Skeletal muscle satellite cell (primary cell): ENCODE results near the gene ITGA2B.
"Not testable (repeated sequence)": the region's sequence is repeated elsewhere in the genome, so short reads cannot be mapped to it uniquely, and the experiment has no call there.

ENCODE experiments used
- H3K27me3 ChIP-seq: 2 replicates; pipeline ENCODE4 v1.7.0; 2013; ENCODE audit warnings: low read length; ENCODE audit not compliant: control insufficient read depth, insufficient read depth
- H3K36me3 ChIP-seq: 2 replicates; pipeline ENCODE4 v1.7.0; 2013; ENCODE audit warnings: mild to moderate bottlenecking, control low read depth, low read length; ENCODE audit not compliant: insufficient read depth
- H3K4me1 ChIP-seq: 2 replicates; pipeline ENCODE4 v1.7.0; 2013; ENCODE audit warnings: low read length; ENCODE audit not compliant: control insufficient read depth, insufficient read depth
- H3K4me2 ChIP-seq: 2 replicates; pipeline ENCODE4 v1.7.0; 2013; ENCODE audit warnings: mild to moderate bottlenecking, low read length
- H3K4me3 ChIP-seq: 2 replicates; pipeline ENCODE4 v1.7.0; 2013; ENCODE audit warnings: low read length
- H3K9ac ChIP-seq: 2 replicates; pipeline ENCODE4 v1.7.0; 2013; ENCODE audit warnings: mild to moderate bottlenecking, low read depth, low read length, moderate library complexity
- H3K9me3 ChIP-seq: replicated peaks from 2 replicates; pipeline ENCODE4 v1.7.0; 2013; ENCODE audit warnings: mild to moderate bottlenecking, control low read depth, low read length

Gene ITGA2B

GRCh38 chr17:44378171-44378705 is 11.2 kb downstream of the ITGA2B start:
- Histone ChIP-seq H3K27me3 (peaks cover 49% of the 10 kb centered on the region), H3K4me1 (no peaks in the 10 kb centered on the region), H3K9ac (no peak overlapping the region), H3K4me3 (no peak overlapping the region), H3K4me2 (no peak overlapping the region), H3K9me3 (no peaks in the 10 kb centered on the region), H3K36me3 (no peaks in the 10 kb centered on the region)

DNA sequence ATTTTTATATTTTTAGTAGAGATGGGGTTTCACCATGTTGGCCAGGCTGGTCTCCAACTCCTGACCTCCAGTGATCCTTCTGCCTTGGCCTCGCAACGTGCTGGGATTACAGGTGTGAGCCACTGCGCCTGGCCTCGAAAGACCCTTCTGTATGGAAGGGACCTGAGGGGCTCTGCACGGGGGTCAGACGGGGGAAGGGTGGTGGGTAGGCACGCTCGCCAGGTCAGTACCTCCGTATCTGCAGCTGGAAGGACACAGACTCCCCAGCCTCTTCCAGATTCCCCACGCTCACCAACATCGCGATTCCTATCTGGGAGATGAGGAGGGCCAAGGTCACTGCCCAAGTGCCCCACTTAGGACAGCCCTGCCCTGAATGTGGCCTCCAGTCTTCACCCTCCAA is 12.7 kb downstream of the ITGA2B start:
- Histone ChIP-seq H3K27me3 (peaks cover 40% of the 10 kb centered on the region), H3K9ac (no peak overlapping the region), H3K9me3 (no peaks in the 10 kb centered on the region), H3K4me3 (no peak overlapping the region), H3K4me2 (no peak overlapping the region), H3K4me1 (no peaks in the 10 kb centered on the region), H3K36me3 (no peaks in the 10 kb centered on the region)

DNA sequence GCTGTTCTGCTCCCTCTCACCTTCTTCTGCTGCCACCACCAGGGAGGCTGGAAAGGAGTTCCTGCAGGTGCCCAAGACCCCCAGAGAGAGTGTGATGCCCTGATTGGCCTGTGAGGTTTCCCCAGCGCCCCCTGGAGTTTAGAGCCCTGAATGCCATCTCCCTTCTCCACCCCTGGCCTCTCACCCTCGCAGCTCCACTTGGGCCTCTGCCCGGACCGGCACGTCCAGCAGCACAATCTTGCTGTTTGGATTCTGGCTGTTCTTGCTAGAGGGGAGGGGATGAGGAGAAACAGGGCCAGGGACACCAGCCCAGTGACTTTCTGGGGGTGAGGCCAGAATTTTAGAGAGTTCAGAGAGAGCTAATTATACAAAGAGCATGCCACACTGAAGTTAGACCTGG is 13.3 kb downstream of the ITGA2B start:
- Histone ChIP-seq H3K36me3 (no peaks in the 10 kb centered on the region), H3K9ac (no peak overlapping the region), H3K27me3 (peaks cover 39% of the 10 kb centered on the region), H3K9me3 (no peaks in the 10 kb centered on the region), H3K4me2 (no peak overlapping the region), H3K4me3 (no peak overlapping the region), H3K4me1 (no peaks in the 10 kb centered on the region)

- Histone ChIP-seq H3K36me3 (no peaks in the 10 kb centered on the region), H3K27me3 (peaks cover 36% of the 10 kb centered on the region), H3K9ac (no peak overlapping the region), H3K9me3 (no peaks in the 10 kb centered on the region), H3K4me3 (no peak overlapping the region), H3K4me1 (no peaks in the 10 kb centered on the region), H3K4me2 (no peak overlapping the region)
Measured at GRCh38 chr17:44375196-44376017, 14.0 kb downstream of the ITGA2B start.

DNA sequence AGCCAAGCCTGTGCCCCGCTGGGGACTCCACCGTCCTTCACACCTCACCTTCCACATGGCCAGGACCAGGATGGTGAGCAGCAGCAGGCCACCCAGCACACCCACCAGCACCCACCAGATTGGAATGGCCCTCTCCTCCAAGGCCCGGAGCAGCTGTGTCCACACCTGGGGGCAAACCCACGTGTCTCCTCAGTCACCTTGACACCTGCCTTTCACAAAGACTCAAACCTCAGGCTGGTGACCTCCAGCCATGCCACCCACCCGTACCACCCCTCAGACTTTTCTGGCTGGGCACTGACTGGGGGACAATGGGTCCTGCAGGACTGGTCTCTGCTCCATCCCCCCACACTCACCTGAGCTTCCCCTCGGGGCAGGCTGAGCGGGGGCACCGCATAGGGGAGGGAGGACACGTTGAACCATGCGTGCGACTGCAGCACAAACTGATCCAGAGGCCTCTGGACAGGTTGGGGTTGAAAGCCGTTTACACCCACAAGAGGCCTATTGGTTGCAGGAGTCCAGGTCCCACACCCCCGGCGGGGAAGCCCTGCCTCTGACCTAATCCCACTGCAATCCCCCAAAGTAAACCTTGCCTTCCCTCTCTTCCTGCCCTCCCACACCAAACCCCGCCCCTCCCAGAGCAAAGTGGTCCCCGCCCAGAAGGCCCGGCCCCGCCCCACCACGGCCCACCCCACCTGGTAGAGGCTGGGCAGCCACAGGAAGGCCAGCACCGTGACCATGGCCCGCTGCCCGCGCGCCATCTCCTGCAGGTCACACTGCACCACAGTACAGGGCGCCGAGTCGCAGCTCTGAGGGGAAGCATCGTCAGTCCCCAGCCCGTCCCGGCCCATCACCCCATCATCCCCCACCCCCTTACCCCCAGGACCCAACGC is 14.9 kb downstream of the ITGA2B start:
- H3K27me3 ChIP-seq = peaks cover 29% of the 10 kb centered on the region
- no peak overlapping the region for H3K9ac ChIP-seq
- H3K9me3 ChIP-seq = no peaks in the 10 kb centered on the region
- no peak overlapping the region for H3K4me3 ChIP-seq
- H3K4me2 ChIP-seq = no peak overlapping the region
- no peaks in the 10 kb centered on the region for H3K4me1 ChIP-seq
- H3K36me3 ChIP-seq = no peaks in the 10 kb centered on the region

GRCh38 chr17:44372036-44372435 is 17.4 kb downstream of the ITGA2B start:
- Histone ChIP-seq H3K9me3 (no peaks in the 10 kb centered on the region), H3K36me3 (no peaks in the 10 kb centered on the region), H3K27me3 (peaks cover 31% of the 10 kb centered on the region), H3K4me1 (no peaks in the 10 kb centered on the region), H3K4me3 (no peak overlapping the region), H3K9ac (no peak overlapping the region), H3K4me2 (no peak overlapping the region)

GRCh38 chr17:44369414-44370023 is 19.9 kb downstream of the ITGA2B start:
- not testable (repeated sequence) for H3K4me2 ChIP-seq, H3K9ac ChIP-seq, H3K36me3 ChIP-seq, H3K4me1 ChIP-seq, H3K4me3 ChIP-seq, H3K9me3 ChIP-seq
- H3K27me3 ChIP-seq = peaks cover 36% of the 10 kb centered on the region

GRCh38 chr17:44368391-44369243 is 20.8 kb downstream of the ITGA2B start:
- not testable (repeated sequence) for H3K4me3 ChIP-seq, H3K4me2 ChIP-seq, H3K36me3 ChIP-seq, H3K9me3 ChIP-seq, H3K9ac ChIP-seq, H3K4me1 ChIP-seq
- H3K27me3 ChIP-seq = peaks cover 36% of the 10 kb centered on the region

GRCh38 chr17:44367231-44367979 is 22.0 kb downstream of the ITGA2B start:
- H3K4me1 ChIP-seq = no peaks in the 10 kb centered on the region
- peaks cover 36% of the 10 kb centered on the region for H3K27me3 ChIP-seq
- no peak overlapping the region for H3K4me2 ChIP-seq
- H3K9me3 ChIP-seq = no peaks in the 10 kb centered on the region
- H3K4me3 ChIP-seq = no peak overlapping the region
- H3K36me3 ChIP-seq = no peaks in the 10 kb centered on the region
- H3K9ac ChIP-seq = no peak overlapping the region

DNA sequence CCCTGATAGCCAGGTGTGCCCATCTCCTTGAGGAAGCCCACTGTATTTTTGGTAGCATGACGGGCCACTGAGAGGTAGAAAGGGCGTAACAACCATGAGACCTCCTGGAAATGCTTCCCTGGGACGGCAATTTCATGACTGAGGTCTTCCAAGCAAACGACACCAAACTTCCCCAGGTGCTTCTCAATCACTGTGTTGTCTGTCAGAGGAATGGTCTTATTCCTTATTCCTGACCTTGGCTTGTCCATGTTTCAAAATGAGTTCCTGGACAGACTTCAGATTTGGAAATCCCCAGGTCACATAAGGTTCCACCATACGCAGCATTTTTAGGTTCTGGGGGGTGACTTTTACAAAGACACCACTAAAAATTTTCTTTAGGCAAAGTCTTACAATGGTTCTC is 24.4 kb downstream of the ITGA2B start:
- not testable (repeated sequence) for H3K9me3 ChIP-seq, H3K4me2 ChIP-seq, H3K4me3 ChIP-seq, H3K4me1 ChIP-seq, H3K36me3 ChIP-seq, H3K9ac ChIP-seq
- H3K27me3 ChIP-seq = peaks cover 25% of the 10 kb centered on the region
